Activated T-cell treated with anti-CD3 and anti-CD28 coated beads for 48 hours (primary cell): ENCODE results near the gene FBXO8.
"Not testable (repeated sequence)": the region's sequence is repeated elsewhere in the genome, so short reads cannot be mapped to it uniquely, and the experiment has no call there.

Experiments
- DNase-seq: peaks from one replicate; pipeline ENCODE4 v3.0.0-alpha.2; 2020; ENCODE audit warnings: low read depth

The FBXO8 gene, protein sequence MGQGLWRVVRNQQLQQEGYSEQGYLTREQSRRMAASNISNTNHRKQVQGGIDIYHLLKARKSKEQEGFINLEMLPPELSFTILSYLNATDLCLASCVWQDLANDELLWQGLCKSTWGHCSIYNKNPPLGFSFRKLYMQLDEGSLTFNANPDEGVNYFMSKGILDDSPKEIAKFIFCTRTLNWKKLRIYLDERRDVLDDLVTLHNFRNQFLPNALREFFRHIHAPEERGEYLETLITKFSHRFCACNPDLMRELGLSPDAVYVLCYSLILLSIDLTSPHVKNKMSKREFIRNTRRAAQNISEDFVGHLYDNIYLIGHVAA

DNA sequence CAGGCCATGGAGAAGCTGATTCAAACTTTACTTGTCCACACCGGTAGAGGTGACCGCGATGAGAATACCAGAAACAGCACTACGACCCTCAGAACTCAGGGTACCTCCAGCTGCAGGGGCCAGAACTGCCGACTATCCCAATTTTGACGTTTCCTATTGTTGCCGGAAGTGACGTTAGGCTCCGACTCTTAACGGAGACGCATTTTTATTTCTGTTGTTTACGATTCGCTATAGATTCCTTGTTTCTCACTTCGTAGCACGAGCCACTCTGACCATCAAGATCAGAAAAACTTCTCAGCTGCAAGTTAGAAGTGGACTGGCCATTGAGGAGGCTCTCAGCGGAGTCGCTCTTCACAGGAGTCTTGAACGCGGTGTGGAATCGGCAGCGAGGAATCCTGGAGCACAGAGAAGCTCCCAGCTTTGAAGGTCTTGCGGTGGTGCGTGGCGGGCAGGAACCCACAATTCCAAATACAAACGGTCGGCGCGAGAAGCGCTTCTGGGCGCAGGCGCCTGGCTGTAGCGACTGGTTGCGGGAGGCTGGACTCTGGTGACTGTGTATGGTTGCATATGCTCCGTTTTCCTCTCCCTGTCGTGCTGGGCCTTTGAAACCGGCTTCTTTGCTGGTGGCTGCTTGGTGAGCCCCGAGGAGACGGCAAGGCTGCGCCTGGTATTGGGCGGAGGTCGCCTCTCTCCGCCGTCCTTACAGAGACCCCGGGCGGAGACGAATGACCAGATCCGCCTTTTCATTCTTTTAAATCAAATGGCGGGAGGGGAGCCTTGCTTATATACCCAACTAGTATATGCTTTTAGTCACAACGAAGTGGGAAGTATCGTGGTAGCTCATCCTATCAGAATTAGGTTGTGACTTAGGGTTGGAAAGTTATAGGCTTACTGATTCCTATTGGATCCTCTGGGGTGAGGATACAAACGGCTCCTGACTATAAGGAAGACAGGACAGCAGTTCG lies at the start of gene FBXO8, which contains the start of gene CEP44:
Gene FBXO8 (minus strand): TSS at position 161 of the 965 bp plus-strand sequence. CDS start 20,575 bp downstream, outside the sequence.
Gene CEP44 (plus strand): TSS at position 405 of the 965 bp plus-strand sequence. CDS start 15,211 bp downstream, outside the sequence.
- DNase-seq: peak; percentile 43

DNA sequence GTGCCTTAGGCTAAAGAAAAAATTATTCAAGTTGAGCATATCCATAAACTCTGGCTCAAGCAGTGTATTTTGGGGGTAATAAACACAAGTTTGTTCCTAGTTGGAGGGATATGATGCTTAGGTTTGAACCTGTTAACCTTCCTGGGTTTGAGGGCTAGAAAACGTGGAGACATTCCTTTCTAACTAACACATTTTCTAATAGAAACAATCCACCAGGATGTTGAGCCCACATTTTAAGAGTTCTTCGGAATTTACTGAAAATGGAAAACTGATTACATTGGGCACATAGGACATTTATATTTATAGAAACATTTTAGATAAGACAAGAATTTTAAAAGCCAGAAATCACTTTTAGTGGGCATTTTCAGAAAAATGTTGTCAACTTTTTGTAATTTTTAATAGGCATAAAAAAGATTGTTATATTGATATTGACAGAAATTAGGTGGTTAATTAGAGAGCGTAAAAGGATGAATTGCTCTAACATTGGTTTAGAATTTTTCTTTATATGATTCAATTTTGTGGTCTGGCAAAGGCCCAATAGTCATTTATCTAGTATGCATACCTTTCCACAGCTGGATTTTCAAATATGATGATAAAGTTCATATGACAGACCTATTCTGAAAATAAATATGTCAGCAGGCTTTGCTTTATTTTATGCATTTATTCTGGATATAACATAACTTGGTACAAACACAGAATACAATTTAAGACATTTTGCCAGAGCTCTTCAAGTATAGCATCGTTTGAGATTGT lies 49.5 kb upstream of the FBXO8 start:
- DNase-seq: no peak

DNA sequence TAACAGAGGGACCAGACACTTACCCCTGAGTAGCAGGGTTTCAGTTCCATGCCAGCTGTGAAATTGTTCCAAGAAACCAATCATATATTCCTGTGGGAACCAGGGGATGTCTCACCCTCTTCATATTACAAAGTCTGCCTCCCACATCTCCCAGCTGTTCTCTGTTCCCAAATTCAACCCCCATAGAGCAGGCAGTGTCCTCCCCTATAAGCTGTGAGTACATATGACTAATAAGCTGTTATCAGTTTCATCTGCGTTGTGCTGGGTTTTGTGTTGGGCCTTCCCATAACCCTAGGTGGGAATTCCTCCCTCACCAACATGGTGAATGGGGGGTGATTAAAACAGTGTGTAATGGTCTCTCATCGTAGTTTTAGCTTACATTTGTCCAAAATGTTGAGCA lies 41.3 kb upstream of the FBXO8 start:
- no peak for DNase-seq

DNA sequence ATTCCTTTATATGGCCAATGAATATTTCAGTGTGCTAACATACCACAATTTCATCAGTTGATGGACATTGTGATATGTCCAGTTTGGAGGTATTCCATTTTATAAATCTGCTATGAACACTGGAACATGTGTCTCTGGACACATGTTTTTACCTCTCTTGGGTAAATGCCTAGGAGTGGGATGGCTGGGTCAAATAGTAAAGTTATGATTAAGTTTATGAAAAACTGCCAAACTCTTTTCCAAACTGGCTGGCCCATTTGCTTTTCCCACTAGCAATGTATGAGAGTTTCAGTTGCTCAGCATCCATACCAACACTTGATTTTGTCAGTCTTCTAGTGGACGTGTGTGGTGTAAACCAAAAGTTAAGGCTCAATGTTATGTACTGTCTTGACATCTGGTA lies 40.8 kb upstream of the FBXO8 start:
- no peak for DNase-seq

DNA sequence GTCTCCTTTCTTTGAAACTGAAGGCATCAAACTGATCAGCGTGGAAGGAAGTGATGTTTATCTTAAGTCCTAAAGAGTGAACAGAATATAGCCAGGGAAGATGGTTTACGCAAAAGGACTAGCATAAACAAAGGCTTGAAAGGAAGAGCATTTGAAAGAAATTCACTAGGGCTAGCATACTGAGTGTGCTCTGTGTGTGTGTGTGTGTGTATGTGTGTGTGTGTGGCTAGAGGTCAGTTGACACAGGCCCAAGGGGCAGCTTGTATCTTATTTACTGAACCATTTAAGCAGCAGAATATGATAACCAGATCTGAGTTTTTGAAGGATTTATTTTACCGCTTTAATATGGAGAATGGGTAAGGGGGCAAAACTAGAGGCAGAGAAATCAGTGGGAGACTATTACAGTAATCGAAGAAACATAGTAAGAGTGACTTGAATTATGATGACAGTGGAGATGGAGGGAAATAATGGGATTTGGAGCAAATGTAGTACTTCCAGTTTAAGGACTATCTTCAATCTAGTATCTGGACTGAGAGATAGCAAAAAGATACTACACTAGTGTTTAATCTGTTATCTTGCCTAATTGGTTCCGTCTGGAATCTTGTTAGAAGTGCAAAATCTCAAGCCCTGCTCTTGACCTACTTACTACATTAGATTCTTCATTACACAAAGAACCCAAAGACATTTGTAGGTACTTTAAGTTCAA lies 37.2 kb upstream of the FBXO8 start:
- DNase-seq: no peak

DNA sequence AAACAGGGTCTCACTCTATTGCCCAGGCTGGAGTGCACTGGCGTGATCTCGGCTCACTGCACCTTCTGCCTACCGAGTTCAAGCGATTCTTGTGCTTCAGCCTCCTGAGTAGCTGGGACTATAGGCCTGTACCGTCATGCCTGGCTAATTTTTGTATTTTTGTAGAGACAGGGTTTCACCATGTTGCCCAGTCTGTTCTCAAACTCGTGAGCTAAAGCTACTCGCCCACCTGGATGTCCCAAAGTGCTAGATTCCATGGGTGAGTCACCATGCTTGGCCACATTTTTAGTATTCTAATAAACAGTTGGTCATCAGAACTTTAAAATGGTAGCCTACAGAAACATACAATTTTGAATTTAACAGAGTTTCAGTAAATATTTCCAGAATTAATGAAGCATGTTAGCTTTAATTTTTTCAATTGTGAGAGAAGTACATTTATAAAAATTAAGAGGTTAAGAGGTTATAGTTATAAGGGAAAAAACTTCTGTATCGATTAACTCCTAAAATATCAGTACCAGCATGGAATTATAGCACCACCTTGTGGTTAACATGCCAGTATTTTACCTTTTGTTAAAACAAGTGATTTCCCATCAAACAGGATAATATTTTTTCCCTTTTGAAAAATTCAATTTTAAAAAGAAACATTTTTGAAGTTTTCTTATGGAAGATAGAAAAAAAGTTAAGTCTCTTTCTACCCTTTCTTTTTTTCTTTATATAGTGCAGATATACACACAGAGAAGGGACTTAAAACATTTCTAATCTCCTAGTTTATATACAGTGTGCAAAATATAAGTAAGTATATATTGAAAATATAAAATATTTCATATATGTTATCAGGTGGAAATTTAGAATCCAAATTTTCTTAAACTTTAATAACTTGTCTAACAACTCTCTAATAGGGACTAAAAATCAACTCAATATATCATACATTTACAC lies 35.6 kb upstream of the FBXO8 start:
- DNase-seq: no peak

DNA sequence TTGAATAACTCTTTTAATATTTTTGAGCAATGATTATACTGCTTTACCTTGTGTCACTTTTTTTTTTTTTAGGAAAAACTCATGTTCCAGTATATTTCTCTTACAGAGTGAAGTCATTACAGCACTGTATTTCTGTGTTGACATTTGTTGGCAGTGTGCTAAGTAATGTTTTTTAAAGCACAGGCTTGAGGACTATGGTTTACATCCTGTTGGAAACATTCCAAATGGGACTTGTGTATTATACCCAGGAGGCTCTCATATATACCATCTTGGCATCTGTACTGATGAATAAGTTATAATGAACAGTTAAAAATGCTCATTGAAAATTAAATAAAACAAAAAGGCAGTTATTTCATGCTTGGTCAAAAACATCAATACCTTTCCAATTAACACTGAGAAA lies 34.1 kb upstream of the FBXO8 start:
- DNase-seq: no peak

DNA sequence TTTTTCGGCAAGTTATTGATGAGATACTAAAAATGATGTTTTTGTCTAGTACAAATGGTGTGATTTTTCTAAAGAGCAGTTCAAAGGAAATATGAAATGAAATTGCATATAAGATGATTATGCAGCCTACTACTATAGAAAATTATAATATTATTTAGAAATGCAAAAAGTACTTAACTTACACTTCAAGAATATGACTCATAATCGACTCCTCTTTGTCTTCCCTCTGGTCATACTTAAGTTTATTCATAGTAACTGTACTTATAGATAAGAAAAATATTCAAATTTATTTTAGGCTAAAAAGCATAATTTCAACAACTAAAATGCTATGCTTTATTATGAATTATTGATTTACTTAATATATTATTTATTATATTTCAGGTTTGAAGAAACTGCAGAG lies 33.5 kb upstream of the FBXO8 start:
- DNase-seq: no peak

DNA sequence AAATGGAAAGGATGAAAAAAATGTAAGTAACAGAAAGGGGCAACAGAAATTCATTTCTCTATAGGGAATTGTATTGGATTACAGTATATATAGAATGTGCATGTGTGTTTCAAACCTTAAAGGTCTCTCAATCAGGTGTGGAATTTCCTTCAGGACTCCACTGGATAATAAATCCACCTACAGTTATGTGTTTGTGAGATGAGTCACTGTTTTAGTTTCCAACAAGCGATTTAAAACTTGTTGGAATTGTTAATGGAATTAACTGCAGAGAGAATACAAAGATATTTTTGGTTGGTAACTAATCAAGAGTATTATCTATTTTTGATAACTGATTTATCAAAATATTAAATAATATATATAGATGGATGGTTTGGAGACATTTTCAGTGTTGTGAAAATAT lies 33.1 kb upstream of the FBXO8 start:
- no peak for DNase-seq

DNA sequence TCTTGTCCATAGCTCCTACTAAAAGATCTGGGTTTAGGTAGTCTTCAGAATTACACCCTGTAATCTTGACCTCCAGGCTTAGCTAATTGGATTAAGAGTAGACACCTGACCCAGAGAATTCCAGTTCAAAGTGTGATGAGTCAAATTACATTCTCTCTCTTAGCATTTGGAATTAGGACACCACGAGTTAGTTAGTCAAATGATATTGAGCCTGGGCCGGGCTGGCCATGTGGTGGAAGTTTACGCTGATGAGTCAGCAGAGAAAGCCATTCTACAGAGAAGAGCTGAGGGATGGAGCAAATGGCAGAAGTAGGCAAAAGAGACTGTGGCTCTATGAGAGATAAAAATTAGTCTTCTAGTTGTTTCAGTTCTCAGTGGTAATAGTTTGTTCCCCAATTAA lies 31.3 kb upstream of the FBXO8 start:
- no peak for DNase-seq

DNA sequence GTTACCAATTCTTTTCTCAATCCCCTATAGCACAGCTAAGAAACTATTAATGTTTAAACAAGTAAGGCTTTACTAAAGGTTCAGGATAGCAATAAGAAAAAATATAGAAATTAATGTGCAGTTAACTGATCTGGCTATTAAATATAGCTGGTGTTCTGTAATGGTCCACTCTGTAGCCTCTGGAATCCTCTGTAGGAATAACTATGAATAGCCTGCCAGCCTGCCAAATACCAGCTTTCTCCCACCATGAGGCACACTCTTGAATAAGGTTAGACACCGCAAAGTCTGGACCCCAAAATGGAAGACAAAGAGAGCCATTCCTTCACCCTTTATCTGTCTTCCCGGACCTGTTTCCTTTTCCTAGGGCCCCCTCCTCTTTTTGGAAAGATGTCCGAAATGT lies 30.8 kb upstream of the FBXO8 start:
- DNase-seq: no peak

DNA sequence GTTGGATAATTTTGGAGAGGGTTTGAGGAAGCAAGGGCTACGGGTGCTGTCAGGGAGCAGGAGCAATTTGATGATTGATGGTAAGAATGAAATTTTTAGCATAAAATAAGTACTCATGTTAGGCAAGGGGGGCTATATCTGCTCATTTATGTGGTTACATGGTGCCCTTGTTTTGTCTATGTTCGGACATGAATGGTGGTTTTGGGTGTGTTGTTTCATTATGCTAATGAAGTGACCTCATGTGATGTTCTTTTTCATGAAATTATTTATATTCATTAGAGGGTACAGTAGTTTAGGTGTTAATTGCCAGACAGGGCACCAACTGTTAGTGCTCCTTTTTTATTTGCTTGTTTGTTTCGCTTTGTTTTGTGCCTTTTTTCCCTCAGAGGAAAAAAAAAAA lies 29.5 kb upstream of the FBXO8 start:
- no peak for DNase-seq

DNA sequence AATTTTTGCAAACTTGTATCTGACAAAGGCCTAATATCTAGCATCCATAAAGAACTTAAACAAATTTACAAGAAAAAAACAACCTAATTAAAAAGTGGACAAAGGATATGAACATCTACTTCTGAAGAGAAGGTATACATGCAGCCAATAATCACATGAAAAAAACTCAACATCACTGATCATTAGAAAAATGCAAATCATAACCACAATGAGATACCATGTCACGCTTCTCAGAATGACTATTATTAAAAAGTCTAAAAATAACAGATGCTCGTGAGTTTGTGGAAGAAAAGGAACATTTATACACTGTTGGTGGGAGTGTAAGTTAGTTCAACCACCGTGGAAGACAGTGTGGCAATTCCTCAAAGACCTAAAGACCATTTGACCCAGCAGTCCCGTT lies 24.2 kb upstream of the FBXO8 start:
- no peak for DNase-seq

DNA sequence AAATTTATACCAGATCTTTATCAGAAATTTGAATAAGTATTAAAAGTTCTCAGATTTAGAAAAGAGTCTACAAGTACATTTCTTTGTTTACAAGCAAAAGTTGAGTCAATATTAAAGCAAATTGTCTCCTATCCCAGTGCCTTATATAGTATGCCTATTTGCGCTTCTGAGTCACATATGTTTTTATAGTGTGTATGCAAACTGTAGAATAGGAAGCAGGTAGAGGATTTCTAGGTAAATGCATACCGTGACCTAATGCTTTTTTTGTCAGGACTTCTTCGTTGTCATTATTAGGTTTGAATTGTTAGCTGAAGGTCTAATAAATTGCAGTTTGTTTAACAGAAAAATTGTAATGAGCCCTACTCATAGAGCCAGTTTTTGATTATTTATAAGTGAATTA lies 22.5 kb upstream of the FBXO8 start:
- no peak for DNase-seq

DNA sequence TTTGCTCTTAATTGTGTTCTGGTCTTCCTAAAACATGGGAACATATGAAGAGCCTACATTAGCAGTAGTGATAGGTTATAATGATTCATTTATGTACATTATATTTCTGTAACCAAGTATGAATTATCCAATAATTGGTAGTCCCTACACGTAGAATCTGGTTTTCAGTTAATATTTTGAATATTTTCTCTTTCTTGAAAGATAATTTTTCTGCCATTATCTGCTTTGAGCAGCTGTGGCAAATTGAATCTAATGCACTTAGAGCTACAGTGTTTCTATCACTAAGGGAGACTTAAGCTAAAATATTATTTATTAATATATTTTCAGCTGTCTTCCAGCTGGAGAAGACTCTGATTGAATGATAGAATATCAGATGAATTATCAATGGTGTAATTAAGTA lies 21.2 kb upstream of the FBXO8 start:
- no peak for DNase-seq

DNA sequence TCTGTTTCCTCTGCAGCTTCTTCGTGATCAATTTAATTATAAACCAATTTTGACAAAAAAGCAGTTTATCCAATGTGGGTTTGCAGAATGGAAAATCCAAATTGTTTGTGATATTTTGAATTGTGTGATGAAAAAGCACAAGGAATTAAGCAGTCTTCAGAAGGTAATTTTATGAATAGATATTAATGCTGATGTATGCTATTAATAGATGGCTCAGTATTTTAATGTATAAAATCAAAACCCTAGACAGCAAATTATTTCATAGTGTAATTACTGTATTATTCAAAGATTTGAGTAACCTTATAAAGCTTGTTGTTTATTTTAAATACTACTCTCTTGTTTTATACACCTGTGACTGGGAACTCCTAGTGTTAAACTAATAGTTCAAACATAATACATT lies 20.2 kb upstream of the FBXO8 start:
- no peak for DNase-seq

DNA sequence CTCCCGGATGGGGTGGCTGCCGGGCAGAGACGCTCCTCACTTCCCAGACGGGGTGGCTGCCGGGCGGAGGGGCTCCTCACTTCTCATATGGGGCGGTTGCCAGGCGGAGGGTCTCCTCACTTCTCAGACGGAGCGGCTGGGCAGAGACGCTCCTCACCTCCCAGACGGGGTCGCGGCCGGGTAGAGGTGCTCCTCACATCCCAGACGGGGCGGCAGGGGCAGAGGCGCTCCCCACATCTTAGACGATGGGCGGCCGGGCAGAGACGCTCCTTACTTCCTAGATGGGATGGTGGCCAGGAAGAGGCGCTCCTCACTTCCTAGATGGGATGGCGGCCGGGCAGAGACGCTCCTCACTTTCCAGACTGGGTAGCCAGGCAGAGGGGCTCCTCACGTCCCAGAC lies 11.7 kb upstream of the FBXO8 start:
- DNase-seq: not testable (repeated sequence)

DNA sequence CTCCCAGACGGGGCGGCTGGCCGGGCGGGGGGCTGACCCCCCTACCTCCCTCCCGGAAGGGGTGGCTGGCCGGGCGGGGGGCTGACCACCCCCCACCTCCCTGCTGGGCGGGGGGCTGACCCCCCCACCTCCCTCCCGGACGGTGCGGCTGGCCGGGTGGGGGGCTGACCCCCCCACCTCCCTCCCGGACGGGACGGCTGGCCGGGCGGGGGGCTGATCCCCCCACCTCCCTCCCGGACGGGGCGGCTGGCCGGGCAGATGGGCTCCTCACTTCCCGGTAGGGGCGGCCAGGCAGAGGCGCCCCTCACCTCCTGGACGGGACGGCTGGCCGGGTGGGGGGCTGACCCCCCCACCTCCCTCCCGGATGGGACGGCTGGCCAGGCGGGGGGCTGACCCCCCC lies 11.2 kb upstream of the FBXO8 start:
- DNase-seq: not testable (repeated sequence)

DNA sequence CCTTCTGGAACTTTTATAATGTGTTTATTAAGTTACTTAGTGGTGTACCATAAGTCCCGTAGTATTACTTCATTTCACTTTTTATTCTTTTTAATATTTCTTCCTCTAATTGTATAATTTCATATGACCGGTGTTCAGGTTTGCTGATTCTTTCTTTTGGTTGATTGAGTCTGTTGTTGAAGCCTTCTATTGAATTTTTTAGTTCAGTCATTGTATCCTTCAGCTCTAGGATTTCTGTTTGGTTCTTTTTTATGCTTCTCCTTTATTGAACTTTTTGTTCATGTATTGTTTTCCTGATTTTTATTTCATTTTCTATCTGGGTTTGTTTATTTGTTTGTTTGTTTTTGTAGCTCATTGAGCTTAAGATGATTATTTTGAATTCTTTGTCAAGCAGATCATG lies 9.0 kb upstream of the FBXO8 start:
- no peak for DNase-seq

DNA sequence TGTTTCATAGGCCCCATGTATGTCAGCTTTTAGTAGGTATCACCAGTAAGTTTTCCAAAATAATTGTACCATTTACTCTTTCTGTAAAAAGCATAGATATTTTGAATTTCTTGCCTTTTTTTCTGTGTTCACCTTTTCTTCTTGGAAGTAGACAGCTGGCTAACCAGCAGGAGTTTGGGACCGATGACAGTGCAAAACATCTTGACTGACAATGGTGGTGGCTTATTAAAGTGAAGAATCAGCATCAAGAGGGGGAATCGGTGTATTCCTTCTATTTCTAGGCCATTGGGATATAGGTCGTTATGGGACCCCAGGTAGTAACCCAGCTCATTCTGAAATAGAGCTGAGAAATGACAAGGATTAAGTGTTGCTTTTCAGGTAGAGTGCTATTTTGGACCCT lies 3.4 kb upstream of the FBXO8 start:
- no peak for DNase-seq

DNA sequence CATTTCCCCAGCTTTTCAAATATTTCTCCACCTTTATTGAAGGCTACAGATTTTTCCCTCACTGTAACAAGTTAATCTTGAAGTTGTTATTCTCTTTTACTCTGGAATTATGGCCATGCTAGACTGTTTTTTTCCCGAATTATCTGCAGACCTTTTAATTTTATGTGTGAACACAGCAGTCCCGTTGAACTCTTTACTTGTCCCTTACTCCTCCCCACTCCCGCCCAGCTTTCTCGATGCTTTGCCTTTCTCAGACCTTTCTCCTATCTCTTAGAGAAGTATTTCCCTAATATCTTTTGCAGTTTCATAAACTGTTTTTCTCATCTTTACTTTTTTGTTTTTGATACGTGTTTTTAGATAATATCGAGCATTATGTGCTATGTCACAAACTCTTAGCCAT lies 1.0 kb upstream of the FBXO8 start:
- no peak for DNase-seq
